HepG2 (cell line): Measurements from ENCODE around the gene GPS2. TPM values are rescaled to one million over a fixed set of nuclear protein-coding genes. Genes with fewer than 3 reads are reported as not detected.
A peak's percentile ranks its signal among the peaks of the same experiment; 100 is the strongest.

Experiments
- IRF9 ChIP-seq: sonication (generic); formaldehyde crosslinking; IDR thresholded peaks from 2 replicates; pipeline ENCODE4 v1.8.0; 2022; ENCODE audit warnings: missing genetic modification reagents, mild to moderate bottlenecking, borderline replicate concordance
- MIER2 ChIP-seq: IDR thresholded peaks from 2 replicates; pipeline ENCODE4 v1.6.1; 2016; ENCODE audit warnings: missing biosample characterization, missing genetic modification reagents
- NFE2L1 ChIP-seq: sonication (generic); formaldehyde crosslinking; IDR thresholded peaks from 2 replicates; pipeline ENCODE4 v1.4.0; 2020; ENCODE audit warnings: missing genetic modification reagents, mild to moderate bottlenecking, borderline replicate concordance
- ZFP36L1 ChIP-seq: sonication (generic); formaldehyde crosslinking; IDR thresholded peaks from 2 replicates; pipeline ENCODE4 v1.8.0; 2022; ENCODE audit warnings: mild to moderate bottlenecking, missing genetic modification reagents, moderate library complexity
- ZFYVE20 ChIP-seq: sonication (generic); formaldehyde crosslinking; IDR thresholded peaks from 2 replicates; pipeline ENCODE4 v1.8.0; 2023; ENCODE audit warnings: low read depth, mild to moderate bottlenecking, moderate library complexity, missing genetic modification reagents, borderline replicate concordance
- ZNF18 ChIP-seq: sonication (generic); formaldehyde crosslinking; IDR thresholded peaks from 2 replicates; pipeline ENCODE4 v1.8.0; 2022; ENCODE audit warnings: mild to moderate bottlenecking, missing genetic modification reagents; ENCODE audit not compliant: insufficient replicate concordance
- ZNF574 ChIP-seq: sonication (generic); formaldehyde crosslinking; IDR thresholded peaks from 2 replicates; pipeline ENCODE4 v1.4.0; 2020; ENCODE audit warnings: missing genetic modification reagents
- polyA plus RNA-seq, 8 experiments: library from polyadenylated mRNA; depleted of rRNA in 3 of 8; stranded (reverse) in 7 of 8; unstranded in 1 of 8; fragments of >200 nt; fragmentation: Illumina TruSeq in 4 of 8; extraction: Trizol in 4 of 8; gene quantifications; 2 replicates each; pipeline versions ENCODE4 v1.2.1 to v1.2.3, GENCODE V29; 2011 to 2016; ENCODE audit warnings: low read depth in 4 of 8, missing spikeins in 1 of 8, mixed read lengths in 1 of 8; ENCODE audit not compliant: insufficient read depth in 1 of 8
- total RNA-seq, 5 experiments: library from RNA; depleted of rRNA; stranded (reverse); fragments of >200 nt; fragmentation: Illumina TruSeq; extraction: Trizol; gene quantifications; 2 replicates each; pipeline ENCODE4 v1.2.3, GENCODE V29; 2016; ENCODE audit warnings: low read depth in 1 of 5
- TF ChIP-seq, protein P1 (sequence below): sonication (generic); formaldehyde crosslinking; IDR thresholded peaks from 2 replicates; pipeline ENCODE4 v1.5.0; 2020; ENCODE audit warnings: missing genetic modification reagents

Gene GPS2
- total and polyA plus RNA-seq, 2 of the 13 experiments (the other 11 are each of a cell fraction or from before 2014, with no cell fraction given), result 58.0 to 59.4 TPM

DNA sequence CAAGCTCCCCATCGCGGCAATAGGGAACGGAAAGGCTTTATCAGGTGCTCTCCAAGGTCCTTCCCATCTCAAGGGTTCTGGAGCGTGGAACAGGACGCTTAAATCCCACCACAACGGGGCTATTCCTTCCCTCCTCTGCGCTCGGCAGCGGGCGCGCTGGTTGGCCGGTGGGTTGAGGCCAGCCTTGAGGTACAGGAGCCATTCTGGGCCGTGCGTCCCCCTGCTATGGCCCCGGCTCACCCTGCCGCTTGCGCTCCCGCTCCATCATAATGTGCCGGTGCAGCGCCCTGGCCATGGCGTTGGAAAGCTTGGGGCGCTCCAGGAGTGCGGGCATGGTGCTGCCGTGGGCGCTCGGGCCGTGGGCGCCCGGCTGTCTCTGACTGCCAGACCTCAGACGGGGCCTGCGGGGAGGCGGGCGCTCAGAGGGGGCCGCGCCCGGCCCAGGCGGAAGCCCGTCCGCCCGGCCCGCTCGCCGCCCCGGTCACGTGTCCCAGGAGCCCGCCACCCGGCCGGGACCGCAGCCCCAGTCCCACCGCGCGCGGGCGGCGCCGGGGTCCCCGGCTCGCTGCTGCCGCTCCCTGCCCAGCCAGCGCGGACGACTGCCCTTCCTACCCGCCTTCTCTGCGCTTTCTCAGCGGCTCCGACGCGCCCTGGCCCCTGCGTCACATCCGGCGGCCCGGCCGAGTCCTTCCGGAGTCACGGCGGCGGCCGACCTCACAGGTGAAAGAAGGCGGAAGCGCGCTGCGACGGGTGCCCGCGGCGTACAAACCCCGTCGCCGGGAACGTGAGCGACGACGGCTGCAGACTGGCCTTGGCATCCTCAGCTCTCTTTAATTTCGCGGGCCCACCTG, at the start of gene GPS2 (continued):
- TF ChIP-seq, protein P1, sequence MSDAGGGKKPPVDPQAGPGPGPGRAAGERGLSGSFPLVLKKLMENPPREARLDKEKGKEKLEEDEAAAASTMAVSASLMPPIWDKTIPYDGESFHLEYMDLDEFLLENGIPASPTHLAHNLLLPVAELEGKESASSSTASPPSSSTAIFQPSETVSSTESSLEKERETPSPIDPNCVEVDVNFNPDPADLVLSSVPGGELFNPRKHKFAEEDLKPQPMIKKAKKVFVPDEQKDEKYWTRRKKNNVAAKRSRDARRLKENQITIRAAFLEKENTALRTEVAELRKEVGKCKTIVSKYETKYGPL (CRISPR knock-in tag), result peak; percentile 43; the same call in 1 of the 2 replicates
- TF ChIP-seq NFE2L1 (CRISPR knock-in tag) (no peak), ZFYVE20 (CRISPR knock-in tag) (no peak), IRF9 (peak; percentile 72; the same call in 1 of the 2 replicates), MIER2 (peak; percentile 86), ZFP36L1 (CRISPR knock-in tag) (no peak; the same call in 1 of the 2 replicates), ZNF18 (CRISPR knock-in tag) (no peak), ZNF574 (CRISPR knock-in tag) (peak; percentile 97)
